HG02678 (cell line): ENCODE results near the gene MXRA7.
"Not testable (repeated sequence)": the region's sequence is repeated elsewhere in the genome, so short reads cannot be mapped to it uniquely, and the experiment has no call there.

Source experiments
- ATAC-seq: cut with Tn5 transposase; IDR thresholded peaks from one replicate; pipeline ENCODE4 v1.9.1; 2021; ENCODE audit warnings: mild to moderate bottlenecking, moderate library complexity; ENCODE audit not compliant: unreplicated experiment

The MXRA7 gene

DNA sequence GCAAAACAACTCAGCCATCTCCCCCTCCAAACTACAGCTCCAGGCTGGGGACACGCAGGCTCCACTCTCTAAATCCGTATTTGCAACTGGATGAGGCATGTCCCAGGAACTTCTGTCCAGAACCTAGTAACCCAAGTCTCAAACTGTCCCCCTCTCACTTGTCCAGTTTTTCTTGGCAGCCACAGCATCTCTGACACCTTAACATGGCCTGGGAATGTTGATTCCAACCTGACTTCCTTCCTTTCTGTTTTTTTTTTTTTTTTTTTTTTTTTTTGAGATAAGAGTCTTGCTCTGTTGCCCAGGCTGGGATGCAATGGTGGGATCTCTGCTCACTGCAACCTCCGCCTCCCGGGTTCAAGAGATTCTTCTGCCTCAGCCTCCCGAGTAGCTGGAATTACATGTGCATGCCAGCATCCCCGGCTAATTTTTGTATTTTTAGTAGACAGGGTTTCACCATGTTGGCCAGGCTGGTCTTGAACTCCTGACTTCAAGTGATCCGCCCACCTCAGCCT is 12.2 kb downstream of the MXRA7 start:
- ATAC-seq = not testable (repeated sequence)

DNA sequence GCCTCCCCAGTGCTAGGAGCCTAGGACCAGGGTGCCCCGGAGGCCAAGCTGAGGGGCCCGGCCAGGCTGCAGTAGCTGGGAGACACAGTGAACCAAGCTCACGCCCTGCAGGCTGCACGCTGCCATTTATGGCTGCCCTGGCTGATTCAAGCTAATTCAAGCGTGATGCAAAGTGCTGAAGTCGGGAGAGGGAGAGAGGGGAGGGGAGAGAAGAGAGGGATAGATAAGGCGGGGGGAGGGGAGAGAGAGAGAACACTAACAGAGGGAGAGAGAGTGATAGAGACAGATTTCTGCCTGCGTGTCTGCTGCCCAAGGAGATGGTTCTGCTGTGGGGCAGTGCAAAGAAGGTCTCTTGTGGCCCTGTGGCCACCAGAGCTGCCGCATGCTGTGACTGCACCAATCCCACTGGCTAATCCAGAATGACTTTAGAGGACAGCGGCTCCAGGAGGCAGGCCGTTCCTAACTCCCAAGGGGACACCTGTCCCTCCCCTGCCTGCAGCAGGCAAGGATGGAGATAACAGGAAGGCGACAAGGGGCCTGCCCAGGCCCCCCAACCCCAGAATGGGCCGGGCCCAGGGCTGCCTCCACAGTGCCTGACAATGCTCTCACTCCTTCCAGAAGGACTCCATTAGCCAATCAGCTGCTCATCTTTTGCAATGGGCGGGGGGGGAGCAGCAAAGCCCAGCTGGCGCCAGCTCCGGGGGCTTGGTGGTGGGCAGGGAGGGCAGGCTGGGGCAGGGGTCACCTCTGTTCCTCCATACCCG is 12.9 kb downstream of the MXRA7 start:
- no peak for ATAC-seq

DNA sequence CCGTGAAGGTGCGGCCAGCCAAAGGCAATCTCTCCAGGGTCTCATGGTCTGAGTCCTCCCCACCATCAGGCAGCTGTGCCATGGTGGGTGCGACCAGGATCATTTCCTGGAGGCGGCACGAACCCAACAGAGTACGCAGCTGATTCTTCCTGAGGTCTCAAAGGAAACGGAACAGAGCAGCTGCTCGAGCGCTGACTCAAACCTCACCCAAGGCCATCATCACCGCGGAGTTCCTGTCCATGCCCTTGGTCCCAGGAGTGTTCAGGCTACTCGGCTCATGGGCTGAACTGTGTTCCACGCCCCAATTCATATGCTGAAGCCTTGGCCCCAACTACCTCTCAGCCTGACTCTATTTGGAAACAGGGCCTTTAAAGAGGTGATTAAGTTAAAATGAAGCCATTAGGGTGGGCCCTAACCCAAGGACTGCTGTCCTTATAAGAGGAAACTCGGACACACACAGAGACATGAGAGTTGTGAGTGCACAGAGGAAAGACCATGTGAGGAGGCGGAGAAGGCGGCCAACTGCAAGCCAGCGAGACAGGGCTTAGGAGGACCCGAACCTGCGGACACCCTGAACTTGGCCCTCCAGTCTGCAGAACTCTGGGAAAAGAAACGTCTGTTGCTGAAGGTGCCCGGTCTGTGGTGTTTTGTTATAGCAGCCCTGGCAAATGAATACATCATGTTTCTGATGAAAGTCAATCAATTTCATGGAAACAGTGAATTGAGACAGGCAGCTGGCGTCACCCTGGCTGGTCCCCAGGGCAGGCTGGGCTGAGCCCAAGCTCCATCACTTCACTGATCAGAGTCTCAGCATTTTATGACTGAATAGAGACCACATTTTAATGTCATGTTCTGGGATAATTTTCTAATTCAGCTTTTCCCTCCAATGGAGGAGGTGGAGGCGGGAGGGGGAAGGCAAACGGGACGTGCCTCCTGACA is 13.7 kb downstream of the MXRA7 start:
- peak; percentile 47 for ATAC-seq

DNA sequence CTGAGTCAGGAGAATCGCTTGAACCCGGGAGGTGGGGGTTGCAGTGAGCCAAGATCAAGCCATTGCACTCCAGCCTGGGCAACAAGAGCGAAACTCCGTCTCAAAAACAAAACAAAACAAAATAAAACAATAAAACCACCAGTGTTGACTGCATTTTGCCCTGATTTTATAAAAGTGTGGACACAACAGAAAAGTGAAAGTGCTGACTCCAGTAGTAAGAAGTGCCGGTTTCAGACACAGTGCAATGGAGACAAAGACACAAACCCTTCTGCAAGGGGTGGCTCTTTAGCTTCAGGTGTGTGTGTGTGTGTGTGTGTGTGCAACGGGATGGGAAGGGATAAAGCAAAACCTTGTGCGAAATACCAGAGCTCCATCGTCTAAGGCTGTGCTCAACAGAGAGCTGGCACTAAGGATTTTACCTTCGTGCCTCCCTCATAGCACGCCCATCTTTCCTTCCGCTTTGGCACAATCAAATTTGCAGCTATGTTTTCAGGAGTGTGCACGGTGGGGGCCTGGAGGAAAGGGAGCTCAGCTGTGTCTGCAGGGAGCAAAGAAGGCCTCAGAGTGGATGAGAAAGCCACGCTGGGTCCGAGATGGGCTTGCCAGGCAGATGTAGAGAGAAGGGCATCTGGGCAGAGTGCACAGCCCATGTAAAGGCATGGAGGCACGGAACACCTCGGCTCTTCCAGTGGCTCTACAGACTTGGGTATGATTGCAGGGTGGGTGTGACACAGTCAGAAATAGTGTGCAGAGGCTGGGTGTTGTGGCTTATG is 15.5 kb downstream of the MXRA7 start:
- no peak for ATAC-seq

DNA sequence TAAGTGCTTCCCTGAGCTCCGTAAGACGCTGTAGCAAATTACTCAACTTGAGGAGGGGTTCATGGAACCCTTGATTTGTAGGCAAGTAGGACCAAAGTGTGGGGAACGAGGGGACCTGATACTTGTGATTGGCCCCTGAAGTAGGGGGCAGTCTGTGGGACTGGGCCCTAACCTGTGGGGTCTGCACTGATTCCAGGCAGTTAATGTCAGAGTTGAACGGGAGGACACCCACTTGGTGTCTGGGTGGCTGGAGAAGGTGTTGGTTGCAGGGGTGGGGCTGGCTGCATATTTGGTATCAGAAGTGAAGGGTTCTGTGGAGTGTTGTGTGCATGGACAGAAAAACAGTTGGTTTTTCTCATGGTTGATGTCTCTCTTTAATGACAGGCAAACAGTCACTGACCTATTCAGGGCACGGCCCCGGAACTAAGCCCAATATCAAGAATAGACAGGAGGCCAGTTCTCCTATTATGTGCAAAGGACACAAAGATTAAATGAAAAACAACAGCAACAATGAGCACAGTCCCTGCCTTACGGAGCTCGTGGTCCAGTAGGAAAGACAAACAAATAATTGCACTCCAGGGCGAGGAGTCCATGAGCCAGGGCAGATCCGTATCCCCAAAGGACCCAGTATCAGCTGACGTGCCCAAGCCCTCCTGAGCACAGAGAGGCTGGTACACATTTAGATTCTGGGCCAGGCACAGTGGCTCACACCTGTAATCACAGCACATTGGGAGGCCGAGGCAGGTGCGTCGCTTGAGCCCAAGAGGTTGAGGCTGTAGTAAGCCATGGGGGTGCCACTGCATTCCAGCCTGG is 19.2 kb downstream of the MXRA7 start:
- ATAC-seq = no peak

DNA sequence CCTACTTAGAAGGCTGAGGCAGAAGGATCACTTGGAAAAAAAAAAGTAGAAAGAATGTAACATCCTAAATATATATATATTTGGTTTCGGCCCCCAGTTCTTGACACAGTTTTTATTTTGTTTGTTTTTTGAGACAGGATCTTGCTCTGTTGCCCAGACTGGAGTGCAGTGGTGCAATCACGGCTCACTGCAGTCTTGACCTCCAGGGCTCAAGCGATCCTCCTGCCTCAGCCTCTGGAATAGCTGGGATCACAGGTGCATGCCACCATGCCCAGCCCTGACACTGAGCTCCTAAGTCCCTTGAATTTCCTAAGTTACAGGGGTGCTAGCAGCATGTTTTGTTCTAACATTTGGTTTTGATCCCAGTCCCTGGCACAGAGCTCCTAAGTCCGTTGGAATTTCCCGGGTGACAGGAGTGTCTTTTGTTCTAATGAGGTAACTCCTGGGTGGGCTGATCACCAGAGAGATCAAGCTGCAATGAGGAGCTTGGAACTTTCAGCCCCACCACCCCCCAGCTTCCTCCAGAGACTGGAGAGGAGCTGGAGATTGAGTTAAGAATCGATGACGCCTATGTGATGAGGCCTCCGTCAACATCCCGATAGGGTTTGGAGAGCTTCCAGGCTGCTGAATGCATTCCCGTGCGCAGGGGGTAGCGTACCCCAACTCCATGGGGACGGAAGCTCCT is 20.0 kb downstream of the MXRA7 start:
- ATAC-seq = no peak

DNA sequence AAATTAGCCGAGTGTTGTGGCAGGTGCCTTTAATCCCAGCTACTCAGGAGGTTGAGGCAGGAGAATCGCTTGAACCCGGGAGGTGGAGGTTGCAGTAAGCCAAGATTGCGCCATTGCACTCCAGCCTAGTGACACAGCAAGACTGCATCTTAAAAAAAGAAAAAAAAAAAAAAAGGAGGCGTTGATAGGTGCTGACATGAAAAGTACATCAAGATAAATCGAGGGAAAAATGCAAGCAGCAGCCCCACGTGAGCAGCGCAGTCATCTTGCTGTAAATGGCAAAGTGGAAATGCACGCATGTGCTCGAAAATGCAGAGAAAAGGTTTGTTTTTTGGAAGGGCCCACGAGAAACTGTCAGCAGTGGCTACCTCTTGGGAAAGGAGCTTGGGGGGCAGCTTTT is 20.9 kb downstream of the MXRA7 start:
- ATAC-seq = no peak

DNA sequence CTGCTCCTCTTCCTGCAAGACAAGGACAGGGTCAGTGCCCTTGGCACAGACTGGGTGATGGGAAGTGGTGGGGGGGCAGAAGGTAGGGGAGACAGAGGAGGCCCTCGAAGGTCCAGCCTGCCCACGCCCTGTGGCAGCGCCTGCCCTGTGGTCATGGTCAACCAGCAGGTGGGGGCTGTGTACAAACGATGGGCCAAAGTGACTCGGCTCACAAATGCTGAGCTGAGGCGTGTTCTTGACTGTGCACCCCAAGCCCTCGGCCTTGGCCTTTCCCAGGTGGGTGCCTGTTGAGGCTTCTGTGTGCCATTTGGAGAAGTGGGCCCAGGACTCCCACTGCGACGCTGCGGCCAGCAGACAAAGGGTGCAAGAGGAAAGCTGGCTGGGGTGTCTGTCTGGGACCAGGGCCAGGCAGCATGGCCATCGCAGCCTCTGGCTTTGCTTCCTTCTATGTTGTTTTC is 22.6 kb downstream of the MXRA7 start:
- ATAC-seq = no peak

DNA sequence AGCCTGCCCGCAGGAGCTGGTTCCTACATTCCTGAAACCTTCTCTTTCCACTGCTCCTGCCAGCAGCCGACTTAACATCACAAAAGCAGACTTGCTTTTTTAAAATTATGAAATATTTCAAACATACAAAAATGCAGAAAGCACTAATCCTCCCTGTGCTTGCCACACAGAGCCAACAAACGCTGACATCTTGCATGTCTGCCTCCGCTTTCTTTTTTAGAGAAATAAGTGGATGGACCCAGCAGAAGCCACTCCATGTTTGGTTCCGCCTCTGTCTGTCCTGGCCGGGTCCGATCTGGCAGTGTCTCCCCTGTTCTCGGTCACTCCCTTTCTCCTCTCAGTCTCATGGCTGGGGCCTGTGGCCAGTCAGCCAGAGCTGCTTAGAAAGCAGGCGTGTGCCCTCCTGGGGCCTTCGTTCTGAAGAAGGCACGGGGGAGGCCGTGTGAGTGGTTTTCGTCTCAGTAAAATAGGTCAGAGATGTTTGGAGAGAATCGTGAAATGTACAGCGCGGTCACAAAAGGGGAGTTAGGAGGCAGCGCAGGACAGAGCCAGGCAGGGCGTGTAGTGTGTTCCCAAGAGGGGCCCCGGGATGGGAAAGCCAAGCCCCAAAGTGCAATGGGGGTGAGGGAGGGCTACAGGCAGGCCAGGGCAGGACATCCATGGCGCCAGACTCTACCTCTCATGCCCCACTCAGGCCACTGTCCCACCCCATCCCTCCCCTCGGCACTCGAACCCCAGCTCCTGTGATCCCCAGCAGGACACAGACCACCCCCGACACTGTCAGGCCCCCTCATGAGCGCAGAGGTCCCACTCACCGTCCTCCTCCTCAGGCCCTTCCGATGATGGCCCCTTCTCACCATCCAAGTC is 23.2 kb downstream of the MXRA7 start:
- no peak for ATAC-seq

DNA sequence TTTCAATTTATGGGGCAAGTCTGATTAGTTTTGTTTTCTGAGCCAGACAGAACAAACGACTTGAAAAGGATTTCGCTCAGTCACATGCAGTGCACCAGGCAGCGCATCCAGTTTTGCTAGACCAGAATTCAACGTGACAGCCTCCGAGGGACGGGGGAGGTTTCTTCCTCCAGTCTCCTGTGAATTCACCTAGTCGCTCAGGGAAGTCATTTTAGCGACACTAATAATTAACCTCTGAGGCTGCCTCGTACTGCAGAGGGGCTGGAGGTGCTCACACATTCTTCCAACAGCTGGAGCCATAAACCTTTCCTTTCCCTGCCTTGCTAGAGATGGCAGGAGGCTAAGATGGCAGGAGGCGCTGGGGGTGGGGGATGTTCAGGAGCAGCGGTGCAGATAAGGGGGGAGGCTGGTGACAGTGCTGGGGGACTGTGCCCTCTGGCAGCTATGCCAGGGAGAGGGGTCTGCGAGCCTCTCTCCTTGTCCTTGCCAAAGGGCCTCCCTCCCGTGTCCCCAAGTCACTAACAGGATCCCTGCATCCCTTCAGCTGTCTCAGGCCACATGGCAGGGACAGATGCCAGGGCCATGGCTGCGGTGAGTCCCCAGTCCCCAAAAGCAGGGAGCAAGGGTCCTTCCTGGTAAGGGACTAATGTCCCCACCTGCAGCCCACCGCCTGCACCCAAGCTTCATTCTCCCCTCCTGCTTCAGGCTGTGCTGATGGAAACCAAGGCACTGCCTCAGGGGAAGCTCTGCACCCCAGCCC is 24.0 kb downstream of the MXRA7 start:
- ATAC-seq = no peak

DNA sequence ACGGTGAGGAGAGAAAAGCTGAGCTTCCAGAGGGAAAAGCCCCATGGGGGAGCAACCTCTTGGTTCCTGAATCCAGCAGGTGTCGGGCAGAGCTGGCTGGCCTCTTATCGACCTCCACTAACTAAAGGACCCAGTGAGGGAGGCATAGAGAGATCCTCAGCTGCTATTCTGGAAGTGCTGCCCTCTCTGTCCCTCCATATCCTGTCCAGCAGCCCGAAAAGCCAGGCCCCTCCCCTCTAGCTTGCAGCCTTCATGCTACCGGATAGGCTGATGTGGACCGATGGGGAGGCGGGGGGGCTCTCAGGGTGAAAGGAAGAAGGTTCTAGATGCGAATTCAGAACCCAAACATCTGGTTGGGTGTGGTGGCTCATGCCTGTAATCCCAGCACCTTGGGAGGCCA is 24.9 kb downstream of the MXRA7 start:
- ATAC-seq = no peak

DNA sequence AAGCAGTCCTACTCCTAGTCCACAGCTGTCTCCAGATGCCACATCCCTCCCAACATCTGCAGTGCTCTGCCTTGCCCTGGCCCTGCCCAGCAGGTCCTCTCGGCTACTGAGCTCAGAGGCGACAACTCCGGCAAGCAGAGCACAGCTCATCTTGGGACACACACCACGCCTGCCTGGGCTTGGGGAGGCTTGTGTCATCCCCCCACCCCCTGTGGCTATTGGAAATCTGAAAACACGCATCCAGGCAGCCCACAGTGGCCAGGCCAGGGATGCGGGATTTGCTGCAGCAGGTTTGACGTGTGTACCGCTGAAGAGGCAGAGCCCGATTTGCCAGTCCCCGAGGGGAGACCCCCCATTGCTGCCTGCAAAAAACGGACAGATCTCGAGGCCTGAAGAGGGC is 25.4 kb downstream of the MXRA7 start:
- ATAC-seq = no peak

DNA sequence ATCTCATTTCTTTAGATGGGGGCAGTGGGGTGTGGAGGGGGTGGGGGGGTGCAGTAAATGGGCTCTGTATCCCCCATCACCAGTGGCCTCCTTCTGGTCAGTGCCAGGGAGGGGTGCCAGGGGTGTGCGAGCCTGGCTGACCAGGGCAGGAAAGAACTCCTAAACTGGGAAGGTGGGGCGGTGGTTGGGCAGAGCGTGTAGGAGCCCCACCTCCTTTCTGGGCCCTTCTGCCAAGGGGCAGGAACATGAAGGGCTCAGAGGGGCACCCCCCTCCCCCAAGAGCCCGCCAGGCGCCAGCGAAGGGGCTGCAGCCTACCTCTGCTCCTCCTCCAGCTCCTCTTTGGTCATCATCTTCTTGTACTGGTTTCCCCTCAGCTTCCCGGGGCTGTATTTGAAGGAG is 26.0 kb downstream of the MXRA7 start:
- ATAC-seq = no peak

DNA sequence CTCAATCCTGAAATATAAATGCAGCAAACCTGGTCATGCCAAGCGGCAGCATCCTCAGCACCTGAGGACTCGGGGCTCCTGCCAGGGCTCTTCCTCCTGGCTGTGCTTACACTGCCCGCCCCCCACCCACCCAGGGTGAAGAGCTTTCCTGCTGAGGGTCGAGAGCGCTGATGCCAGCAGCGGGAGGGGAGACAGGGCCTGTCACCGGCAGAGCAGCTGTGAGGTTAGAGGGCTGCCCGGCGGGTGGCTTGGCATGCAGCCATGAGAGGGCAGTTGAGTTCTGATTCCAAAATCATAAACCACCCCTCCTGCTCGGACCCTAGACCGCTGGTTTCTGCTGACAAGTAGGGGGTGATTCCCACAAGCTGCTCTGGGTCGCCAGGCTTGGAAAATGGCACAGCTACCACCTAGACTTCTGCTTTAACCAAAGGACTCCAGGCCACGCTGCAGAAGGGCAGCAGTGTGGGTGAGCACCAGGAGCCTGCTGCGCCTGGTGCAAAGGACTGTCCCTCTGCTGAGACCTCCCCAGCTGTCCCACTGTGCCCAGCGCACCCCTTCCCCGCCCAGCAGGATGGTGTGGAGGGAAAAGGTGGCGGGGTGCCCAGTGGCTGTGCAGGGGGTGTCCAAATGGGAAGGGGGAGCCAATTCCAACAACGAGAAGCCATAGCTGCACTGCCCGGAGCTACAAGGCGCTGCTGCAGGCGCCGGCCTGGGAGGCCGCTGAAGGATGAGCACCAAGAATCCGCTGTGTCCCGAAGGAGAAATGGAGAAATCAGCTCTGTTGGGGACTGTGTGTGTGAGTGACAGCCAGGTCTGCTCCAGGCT is 26.6 kb downstream of the MXRA7 start:
- ATAC-seq = no peak

DNA sequence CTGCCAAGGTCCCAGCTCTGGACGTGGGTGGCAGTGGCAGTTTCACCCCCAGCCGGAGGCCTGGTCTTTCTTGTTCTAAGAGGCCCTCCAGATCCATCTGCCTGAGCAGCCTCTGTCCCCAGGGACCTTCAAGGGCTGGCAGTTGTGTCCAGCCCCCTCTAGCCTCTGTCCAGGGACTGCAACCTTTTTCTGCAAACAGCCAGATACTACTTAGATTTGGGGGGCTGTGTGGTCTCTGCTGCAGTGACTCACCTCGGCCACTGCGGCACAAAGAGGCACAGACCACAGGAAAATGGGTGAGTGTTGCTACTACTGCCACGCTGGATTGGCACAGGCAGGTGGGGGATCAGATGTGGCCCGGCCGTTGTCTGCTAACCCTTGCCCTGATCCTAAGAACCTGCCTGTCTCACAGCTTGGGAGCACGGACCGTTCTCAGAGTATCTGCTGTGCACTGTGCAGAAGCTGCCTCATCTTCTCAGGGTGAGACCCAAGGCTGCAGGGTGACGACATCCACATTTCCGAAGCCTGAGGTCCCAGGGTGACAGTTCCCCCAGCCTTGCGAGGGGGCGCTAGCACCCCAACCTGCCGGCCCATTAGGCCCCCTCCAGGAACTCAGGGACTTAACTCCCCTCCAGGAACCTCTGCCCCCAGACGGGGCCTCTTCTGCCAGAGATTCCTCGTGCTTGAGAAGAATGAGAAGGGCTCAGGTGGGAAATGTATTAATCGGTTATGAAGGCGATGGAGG is 27.6 kb downstream of the MXRA7 start:
- no peak for ATAC-seq

DNA sequence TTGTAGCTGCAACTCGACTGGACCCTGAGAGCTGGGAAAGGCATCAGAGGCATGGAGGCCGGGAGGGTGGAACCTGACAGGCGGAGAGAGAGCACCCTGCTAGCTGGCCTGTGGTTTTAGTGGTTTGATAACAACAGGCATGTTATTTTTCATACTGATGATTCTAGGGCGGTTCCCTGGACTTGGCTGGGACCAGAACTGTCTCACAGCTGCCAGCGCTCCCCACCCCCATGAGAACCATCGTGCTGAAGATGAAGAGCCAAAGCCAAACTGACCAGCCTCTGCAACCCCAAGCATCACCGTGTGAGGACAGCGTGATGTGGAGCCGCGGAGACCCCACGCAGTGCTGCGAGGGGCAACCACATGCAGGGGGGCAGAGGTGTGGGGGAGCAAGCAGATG is 28.5 kb downstream of the MXRA7 start:
- ATAC-seq = no peak
